Astrocyte of the cerebellum (primary cell): ENCODE measurements around the gene TAAR2.

Source experiments
- DNase-seq: peaks from one replicate; pipeline ENCODE4 v3.0.0-alpha.2; 2011; ENCODE audit warnings: low read depth
- H3K4me3 ChIP-seq: 2 replicates; pipeline ENCODE4 v1.5.1; 2011; ENCODE audit warnings: mild to moderate bottlenecking, low read depth, low read length, moderate library complexity
- in situ Hi-C: cut with HindIII; loops from 2 replicates; pipeline ENCODE4 v1.10.0; 2017; ENCODE audit warnings: low sequenced_read_pairs
- TF ChIP-seq, protein P1 (sequence below): IDR thresholded peaks from 2 replicates; pipeline ENCODE4 v1.5.1; 2012; ENCODE audit warnings: low read length, low read depth, moderate library complexity, mild to moderate bottlenecking; ENCODE audit errors: missing control alignments

Gene TAAR2

GRCh38 chr6:132570221-132570777 is 53.8 kb downstream of the TAAR2 start, which contains the start of gene TAAR6:
TSS of gene TAAR6 (plus strand) at chr6:132570322. CDS start at chr6:132570322, 0 bp downstream.
- TF ChIP-seq, protein P1, sequence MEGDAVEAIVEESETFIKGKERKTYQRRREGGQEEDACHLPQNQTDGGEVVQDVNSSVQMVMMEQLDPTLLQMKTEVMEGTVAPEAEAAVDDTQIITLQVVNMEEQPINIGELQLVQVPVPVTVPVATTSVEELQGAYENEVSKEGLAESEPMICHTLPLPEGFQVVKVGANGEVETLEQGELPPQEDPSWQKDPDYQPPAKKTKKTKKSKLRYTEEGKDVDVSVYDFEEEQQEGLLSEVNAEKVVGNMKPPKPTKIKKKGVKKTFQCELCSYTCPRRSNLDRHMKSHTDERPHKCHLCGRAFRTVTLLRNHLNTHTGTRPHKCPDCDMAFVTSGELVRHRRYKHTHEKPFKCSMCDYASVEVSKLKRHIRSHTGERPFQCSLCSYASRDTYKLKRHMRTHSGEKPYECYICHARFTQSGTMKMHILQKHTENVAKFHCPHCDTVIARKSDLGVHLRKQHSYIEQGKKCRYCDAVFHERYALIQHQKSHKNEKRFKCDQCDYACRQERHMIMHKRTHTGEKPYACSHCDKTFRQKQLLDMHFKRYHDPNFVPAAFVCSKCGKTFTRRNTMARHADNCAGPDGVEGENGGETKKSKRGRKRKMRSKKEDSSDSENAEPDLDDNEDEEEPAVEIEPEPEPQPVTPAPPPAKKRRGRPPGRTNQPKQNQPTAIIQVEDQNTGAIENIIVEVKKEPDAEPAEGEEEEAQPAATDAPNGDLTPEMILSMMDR = no peak
- in situ Hi-C loops = no loop called here
- DNase-seq = no peak
- H3K4me3 ChIP-seq = no peak within 1 kb of the TSS

GRCh38 chr6:132569170-132569569 is 54.9 kb downstream of the TAAR2 start:
- in situ Hi-C loops = no loop called here

GRCh38 chr6:132568611-132569010 is 55.5 kb downstream of the TAAR2 start:
- no peak overlapping the region for H3K4me3 ChIP-seq
- DNase-seq = no peak
- TF ChIP-seq, protein P1 = no peak
- in situ Hi-C loops = no loop called here

More at GRCh38 chr6:132569170-132569569, 54.9 kb downstream of the TAAR2 start:
- DNase-seq = no peak
- TF ChIP-seq, protein P1 = no peak
- H3K4me3 ChIP-seq = no peak overlapping the region

DNA sequence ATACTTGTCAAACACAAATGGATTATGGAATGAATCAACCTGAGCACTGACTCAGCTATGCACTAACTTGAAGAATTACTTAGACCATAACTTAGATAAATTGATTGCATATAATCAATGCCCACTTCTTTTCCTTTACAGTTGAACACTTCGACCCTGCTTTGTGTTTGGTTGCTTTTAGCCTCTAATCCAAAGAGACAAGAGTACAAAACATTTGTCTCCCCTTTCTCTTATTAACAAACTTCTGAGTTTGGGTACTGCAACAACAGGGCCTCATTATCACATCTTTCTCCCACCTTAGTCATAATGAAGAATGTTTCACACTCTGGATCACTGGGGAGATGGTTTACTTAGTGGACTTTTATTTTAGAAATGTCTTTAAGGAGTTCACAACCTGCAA is 56.5 kb downstream of the TAAR2 start:
- TF ChIP-seq, protein P1 = no peak
- in situ Hi-C loops = no loop called here
- DNase-seq = no peak
- H3K4me3 ChIP-seq = no peak overlapping the region
